ENCODE results near the gene PCED1A.

DNA sequence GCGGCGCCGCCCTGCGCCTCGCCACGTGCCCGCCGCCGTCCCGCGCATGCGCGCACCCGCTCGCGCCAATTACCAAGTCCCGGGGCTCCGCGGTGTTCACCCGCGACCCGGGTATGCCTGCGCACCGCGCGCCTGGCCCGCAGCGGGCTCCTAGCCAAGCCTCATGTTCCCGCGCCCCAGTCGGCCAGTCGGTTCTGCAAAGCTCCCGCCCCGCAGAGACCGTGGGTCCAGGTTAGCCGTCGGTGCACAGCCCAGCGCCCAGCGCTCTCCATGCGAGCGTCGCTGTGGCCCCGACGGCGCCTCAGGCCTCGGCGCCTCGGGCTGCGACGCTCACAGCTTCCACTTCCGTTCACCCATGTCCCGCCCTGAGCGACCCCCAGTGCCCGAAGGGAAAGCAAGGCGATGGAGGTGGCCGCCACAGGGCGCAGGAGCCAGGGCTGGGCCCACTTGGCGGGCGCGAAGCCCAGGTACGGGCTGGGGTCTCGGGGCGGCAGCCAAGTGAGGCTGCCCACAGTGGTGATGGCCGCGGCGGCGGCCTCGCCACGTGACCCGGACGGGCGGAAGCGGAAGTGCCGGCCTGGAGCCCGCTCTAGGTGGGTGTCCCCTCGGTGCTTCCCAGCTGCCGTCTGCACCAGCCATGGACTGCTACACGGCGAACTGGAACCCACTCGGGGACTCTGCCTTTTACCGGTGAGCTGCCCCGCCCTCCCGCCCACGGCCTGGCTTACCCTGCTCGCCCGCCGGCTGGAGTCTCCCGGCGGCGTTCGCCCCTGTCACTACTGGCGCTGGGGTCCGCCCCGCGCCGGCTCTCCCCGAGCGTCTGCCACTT lies at the start of gene PCED1A, which contains the start of gene VPS16:
- TF ChIP-seq JUN (IDR thresholded peaks at IDR 0.05; ENCODE audit: borderline replicate concordance, insufficient read depth, insufficient read length, low read depth) (no peak), EZH2 (IDR thresholded peaks at IDR 0.05; ENCODE audit: borderline replicate concordance, low read depth, low read length, severe bottlenecking) (no peak)
- TF ChIP-seq, protein P1, sequence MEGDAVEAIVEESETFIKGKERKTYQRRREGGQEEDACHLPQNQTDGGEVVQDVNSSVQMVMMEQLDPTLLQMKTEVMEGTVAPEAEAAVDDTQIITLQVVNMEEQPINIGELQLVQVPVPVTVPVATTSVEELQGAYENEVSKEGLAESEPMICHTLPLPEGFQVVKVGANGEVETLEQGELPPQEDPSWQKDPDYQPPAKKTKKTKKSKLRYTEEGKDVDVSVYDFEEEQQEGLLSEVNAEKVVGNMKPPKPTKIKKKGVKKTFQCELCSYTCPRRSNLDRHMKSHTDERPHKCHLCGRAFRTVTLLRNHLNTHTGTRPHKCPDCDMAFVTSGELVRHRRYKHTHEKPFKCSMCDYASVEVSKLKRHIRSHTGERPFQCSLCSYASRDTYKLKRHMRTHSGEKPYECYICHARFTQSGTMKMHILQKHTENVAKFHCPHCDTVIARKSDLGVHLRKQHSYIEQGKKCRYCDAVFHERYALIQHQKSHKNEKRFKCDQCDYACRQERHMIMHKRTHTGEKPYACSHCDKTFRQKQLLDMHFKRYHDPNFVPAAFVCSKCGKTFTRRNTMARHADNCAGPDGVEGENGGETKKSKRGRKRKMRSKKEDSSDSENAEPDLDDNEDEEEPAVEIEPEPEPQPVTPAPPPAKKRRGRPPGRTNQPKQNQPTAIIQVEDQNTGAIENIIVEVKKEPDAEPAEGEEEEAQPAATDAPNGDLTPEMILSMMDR (IDR thresholded peaks at IDR 0.05; ENCODE audit: extremely low read depth in 1 of 2, insufficient read depth in 1 of 2, low read depth in 1 of 2, low read length in 2 of 2) = no peak

Measured in endothelial cell of umbilical vein (primary cell).